ENCODE results near the gene KCNMB2.

GRCh38 chr3:178684881-178685590, 148.8 kb downstream of the KCNMB2 start:
- TF ChIP-seq CTCF (IDR thresholded peaks at IDR 0.05) (no peak), USF2 (IDR thresholded peaks at IDR 0.05) (no peak), POLR2A (IDR thresholded peaks at IDR 0.05; ENCODE audit: low read length) (no peak), KDM1A (IDR thresholded peaks at IDR 0.05; ENCODE audit: low read depth) (no peak), MAX (IDR thresholded peaks at IDR 0.05) (no peak), SMC3 (IDR thresholded peaks at IDR 0.05) (no peak), TP53 (CRISPR knock-in tag; IDR thresholded peaks at IDR 0.05) (no peak)

Data from A549 (cell line).